Testis (tissue), 3 donors: ENCODE results near the gene ZNF428. TPM values are rescaled to one million over a fixed set of nuclear protein-coding genes. Genes with fewer than 3 reads are reported as not detected.
"Not testable (repeated sequence)": the region's sequence is repeated elsewhere in the genome, so short reads cannot be mapped to it uniquely, and the experiment has no call there.

Experiments used
- DNase-seq: peaks from one replicate; pipeline ENCODE4 v3.0.0-alpha.2; 2019
- H3K27ac ChIP-seq, 2 donors: fragments of 200-600 bp; sonication (generic); one replicate each; pipeline ENCODE4 v1.5.1; 2019
- H3K27me3 ChIP-seq: fragments of 200-600 bp; sonication (generic); one replicate; pipeline ENCODE4 v1.5.1; 2019
- H3K36me3 ChIP-seq: fragments of 200-600 bp; sonication (generic); one replicate; pipeline ENCODE4 v1.5.1; 2017; ENCODE audit warnings: low read depth; ENCODE audit errors: missing control alignments
- H3K4me1 ChIP-seq: fragments of 200-600 bp; sonication (generic); one replicate; pipeline ENCODE4 v1.5.1; 2019
- H3K4me3 ChIP-seq, 2 donors: fragments of 200-600 bp; sonication (generic); one replicate each; pipeline ENCODE4 v1.5.1; 2017 to 2019
- H3K9me3 ChIP-seq: fragments of 200-600 bp; sonication (generic); one replicate; pipeline ENCODE4 v1.5.1; 2017
- POLR2A ChIP-seq: fragments of 450-650 bp; IDR thresholded peaks from one replicate; pipeline ENCODE4 v1.6.1; 2017; ENCODE audit warnings: antibody characterized with exemption, mild to moderate bottlenecking, moderate library complexity
- WGBS, 2 donors: methylation state at CpG; one replicate each; pipeline ENCODE4 v1.1.5; 2018; 5-methylcytosine and 5-hydroxymethylcytosine counted together
- intact Hi-C: fragments of 100-400 bp; cut with DNase I; formaldehyde crosslinking; loops from one replicate; pipeline ENCODE4 v1.15.1; 2023; ENCODE audit warnings: low total_unique reads
- polyA plus RNA-seq: library from polyadenylated mRNA; stranded (reverse); fragments of 350-450 nt; fragmentation: Illumina TruSeq; extraction: RNeasy Lipid Tissue Mini Kit (QIAGEN cat#74804); gene quantifications from one replicate; pipeline ENCODE4 v1.2.3, GENCODE V29; 2014; ENCODE audit warnings: low read depth, low replicate concordance; ENCODE audit not compliant: insufficient read depth
- total RNA-seq, 2 donors: library from RNA; depleted of rRNA; stranded (reverse); fragments of >200 nt; gene quantifications; one replicate each; pipeline ENCODE4 v1.2.3, GENCODE V29; 2016
- TF ChIP-seq, protein P1 (sequence below), 3 experiments: fragments of 450-650 bp in 2 of 3; fragments of 200-600 bp in 1 of 3; sonication (generic) in 1 of 3; IDR thresholded peaks; one replicate each; pipeline ENCODE4 v1.5.1; 2016 to 2019; ENCODE audit warnings: antibody characterized with exemption in 3 of 3, mild to moderate bottlenecking in 2 of 3, moderate library complexity in 1 of 3

ZNF428 gene
- total and polyA plus RNA-seq, 3 donors from 2014 or later, result 64.1 to 94.2 (median 93.1) TPM

DNA sequence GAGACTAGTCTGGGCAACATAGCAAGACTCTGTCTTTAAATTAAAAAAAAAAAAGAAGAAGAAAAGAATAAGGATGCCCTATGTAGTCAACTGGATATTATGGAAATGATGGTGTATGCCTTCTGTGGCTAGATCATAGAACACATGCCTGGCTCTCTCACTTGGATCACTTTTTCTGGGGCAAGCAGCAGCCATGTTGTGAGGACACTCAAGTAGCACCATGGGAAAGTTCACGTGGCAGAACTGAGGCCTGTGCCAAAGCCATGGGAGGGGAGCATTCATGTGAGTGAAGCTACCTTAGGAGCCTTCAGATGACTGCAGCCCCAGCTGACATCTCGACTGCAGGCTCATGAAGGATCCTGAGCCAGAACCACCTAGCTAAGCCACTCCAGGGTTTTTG is 38.6 kb upstream of the ZNF428 start:
- no peak for DNase-seq
- H3K36me3 ChIP-seq, result no peaks in the 10 kb centered on the region
- intact Hi-C loops, result no loop called here
- no peak overlapping the region for H3K4me3 ChIP-seq
- WGBS, 2 donors, result 91 to 96% methylated on average over 2 of the region's 2 CpGs
- H3K27me3 ChIP-seq, result no peaks in the 10 kb centered on the region
- H3K4me1 ChIP-seq, result no peaks in the 10 kb centered on the region
- TF ChIP-seq, protein P1, sequence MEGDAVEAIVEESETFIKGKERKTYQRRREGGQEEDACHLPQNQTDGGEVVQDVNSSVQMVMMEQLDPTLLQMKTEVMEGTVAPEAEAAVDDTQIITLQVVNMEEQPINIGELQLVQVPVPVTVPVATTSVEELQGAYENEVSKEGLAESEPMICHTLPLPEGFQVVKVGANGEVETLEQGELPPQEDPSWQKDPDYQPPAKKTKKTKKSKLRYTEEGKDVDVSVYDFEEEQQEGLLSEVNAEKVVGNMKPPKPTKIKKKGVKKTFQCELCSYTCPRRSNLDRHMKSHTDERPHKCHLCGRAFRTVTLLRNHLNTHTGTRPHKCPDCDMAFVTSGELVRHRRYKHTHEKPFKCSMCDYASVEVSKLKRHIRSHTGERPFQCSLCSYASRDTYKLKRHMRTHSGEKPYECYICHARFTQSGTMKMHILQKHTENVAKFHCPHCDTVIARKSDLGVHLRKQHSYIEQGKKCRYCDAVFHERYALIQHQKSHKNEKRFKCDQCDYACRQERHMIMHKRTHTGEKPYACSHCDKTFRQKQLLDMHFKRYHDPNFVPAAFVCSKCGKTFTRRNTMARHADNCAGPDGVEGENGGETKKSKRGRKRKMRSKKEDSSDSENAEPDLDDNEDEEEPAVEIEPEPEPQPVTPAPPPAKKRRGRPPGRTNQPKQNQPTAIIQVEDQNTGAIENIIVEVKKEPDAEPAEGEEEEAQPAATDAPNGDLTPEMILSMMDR (IDR thresholded peaks at IDR 0.05), result no peak
- no peak for TF ChIP-seq POLR2A
- H3K27ac ChIP-seq, result no peak overlapping the region
- no peaks in the 10 kb centered on the region for H3K9me3 ChIP-seq

DNA sequence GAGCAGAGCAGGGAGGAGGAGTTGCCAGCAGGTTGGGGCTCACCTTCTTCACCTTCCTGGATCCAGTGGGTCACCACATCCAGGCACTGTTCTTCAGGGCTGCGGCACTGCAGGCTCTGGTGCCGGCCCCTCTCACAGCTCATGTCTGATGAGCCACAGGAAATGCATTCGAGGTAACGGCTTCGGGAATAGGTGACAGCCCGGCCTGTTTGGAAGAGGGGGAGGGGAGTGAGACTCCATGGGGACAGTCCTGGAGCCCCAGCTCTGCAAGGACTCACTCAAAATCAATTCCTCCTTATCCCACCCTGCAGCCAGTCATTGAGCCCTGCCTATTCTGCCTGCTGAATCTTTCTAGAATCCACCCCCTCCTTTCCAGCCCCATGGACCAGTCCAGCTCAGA is 37.0 kb upstream of the ZNF428 start:
- no peak for TF ChIP-seq POLR2A
- TF ChIP-seq, protein P1 (IDR thresholded peaks at IDR 0.05), result no peak
- intact Hi-C loops, result no loop called here
- WGBS, 2 donors, result 93 to 94% methylated on average over 6 of the region's 6 CpGs
- H3K27ac ChIP-seq, result no peak overlapping the region
- H3K9me3 ChIP-seq, result no peaks in the 10 kb centered on the region
- H3K4me1 ChIP-seq, result no peaks in the 10 kb centered on the region
- H3K4me3 ChIP-seq, result no peak overlapping the region
- no peaks in the 10 kb centered on the region for H3K36me3 ChIP-seq
- DNase-seq, result no peak
- no peaks in the 10 kb centered on the region for H3K27me3 ChIP-seq

DNA sequence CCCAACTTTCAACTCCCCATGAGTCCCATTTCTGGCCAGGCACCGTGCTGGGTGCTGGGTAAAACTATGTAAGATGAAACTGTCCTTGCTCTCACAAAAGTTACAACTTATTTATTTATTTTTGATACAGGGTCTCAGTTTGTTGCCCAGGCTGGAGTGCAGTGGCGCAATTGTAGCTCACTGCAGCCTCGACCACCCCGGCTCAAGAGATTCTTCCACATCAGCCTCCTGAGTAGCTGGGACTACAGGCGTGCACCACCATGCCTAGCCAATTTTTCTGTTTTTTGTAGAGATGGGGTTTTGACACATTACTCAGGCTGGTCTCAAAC is 33.1 kb upstream of the ZNF428 start:
- intact Hi-C loops, result no loop called here
- TF ChIP-seq, protein P1 (IDR thresholded peaks at IDR 0.05), result no peak
- no peak for TF ChIP-seq POLR2A
- WGBS, 2 donors, result 61 to 70% methylated on average over 5 of the region's 5 CpGs

DNA sequence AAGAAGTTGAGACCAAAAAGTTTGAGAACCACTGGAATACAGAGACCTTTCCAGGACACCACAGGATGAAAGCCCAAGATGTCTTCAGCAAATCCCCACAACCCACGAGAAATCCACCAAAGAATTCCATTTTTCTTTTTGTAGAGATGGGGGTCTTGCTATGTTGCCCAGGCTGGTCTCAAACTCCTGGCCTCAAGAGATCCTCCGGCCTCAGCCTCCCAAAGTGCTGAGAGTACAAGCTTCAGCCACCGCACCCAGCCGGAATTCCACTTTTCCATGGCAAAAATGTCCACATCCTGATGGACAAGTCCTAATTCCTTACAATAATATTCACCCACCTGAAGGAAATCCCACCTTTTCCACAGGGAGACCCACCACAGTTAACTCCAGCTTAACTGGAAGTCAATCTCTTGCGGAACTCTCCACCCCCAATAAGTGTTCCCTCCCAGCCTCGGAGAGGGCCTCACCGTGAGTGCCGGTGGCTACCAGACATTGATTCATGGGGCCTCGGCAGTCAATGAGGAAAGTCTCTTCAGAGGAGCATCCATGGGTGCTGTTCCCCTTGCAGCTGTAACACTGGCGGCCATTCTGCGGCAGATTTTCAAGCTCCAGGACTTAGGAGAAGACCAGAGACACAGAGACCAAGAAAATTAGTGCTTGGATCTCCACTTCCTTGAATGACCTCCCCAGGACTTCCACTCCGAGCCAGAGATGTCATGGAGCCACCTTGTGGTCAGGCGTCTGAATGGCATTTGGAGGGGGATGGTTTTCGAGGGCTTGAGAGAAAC is 32.5 kb upstream of the ZNF428 start:
- TF ChIP-seq POLR2A, result no peak
- TF ChIP-seq, protein P1 (IDR thresholded peaks at IDR 0.05), result peak; percentile 32 to 68 (median 49)
- no peaks in the 10 kb centered on the region for H3K9me3 ChIP-seq
- H3K4me1 ChIP-seq, result no peaks in the 10 kb centered on the region
- H3K27me3 ChIP-seq, result no peaks in the 10 kb centered on the region
- intact Hi-C loops, result no loop called here
- WGBS, 2 donors, result 57 to 61% methylated on average over 14 of the region's 14 CpGs
- H3K27ac ChIP-seq, result no peak overlapping the region
- peak; percentile 74 for DNase-seq
- no peak overlapping the region for H3K4me3 ChIP-seq
- H3K36me3 ChIP-seq, result no peaks in the 10 kb centered on the region

More for the DNA sequence above, 33.1 kb upstream of the ZNF428 start:
- no peaks in the 10 kb centered on the region for H3K9me3 ChIP-seq
- no peaks in the 10 kb centered on the region for H3K27me3 ChIP-seq
- no peak overlapping the region for H3K4me3 ChIP-seq
- no peaks in the 10 kb centered on the region for H3K36me3 ChIP-seq
- DNase-seq, result no peak
- no peak overlapping the region for H3K27ac ChIP-seq
- no peaks in the 10 kb centered on the region for H3K4me1 ChIP-seq

DNA sequence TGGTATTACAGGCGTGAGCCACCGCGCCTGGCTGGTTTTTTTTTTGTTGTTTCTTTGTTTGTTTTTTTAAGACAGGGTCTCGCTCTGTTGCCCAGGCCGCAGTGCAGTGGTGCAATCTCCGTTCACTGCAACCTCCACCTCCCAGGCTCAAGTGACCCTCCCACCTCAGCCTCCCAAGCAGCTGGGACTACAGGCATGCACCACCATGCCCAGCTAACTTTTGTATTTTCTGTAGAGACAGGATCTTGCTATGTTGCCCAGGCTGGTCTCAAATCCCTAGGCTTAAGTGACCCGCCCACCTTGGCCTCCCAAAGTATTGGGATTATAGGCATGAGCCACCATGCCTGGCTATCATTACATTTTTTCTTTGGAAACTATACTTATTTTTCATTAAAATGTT is 30.8 kb upstream of the ZNF428 start:
- H3K4me1 ChIP-seq, H3K27ac ChIP-seq, intact Hi-C loops: not testable (repeated sequence)

More for the DNA sequence above, 30.8 kb upstream of the ZNF428 start:
- H3K27me3 ChIP-seq, H3K36me3 ChIP-seq, H3K9me3 ChIP-seq, H3K4me3 ChIP-seq, DNase-seq: not testable (repeated sequence)
- WGBS, 2 donors, result 98% methylated on average over 7 of the region's 7 CpGs
